ENCODE data around the gene FAHD2B.
"Not testable (repeated sequence)": the region's sequence is repeated elsewhere in the genome, so short reads cannot be mapped to it uniquely, and the experiment has no call there.

DNA sequence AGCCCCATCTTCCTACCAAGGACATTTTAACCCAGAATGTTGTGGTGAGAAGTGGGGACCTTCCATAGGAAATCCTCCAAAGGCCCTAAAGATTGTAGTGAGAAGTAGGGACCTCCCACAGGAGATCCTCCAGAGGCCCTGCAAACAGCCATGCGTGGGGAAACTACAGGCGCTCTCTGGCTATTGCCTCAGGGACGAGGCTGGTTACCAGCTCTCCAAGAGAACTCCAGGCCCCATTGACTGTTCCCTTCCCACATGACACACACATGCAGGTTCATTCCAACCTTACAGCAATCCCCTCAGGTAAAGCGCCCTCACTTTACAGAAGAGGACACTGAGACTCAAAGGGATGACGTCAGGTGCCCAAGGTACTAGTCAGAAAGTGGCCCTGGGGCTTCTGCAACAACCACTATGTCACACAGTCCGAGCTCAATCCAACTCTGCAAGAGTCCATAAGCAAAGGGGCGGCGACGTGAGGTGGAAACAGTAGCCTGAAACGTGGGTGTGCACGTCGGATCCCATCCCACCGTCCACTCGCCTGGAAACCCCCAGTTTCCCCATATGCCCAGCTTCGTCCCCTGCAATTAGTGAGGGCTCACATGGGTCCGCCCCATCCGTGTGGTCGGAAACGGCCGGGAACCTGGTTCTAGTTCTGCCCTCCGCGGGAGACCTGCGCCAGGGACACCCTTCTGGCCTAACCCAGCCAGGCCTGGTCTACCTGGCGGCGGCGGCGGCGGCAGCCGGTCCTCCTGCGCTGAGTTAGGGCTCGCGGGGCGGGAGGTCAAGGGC lies 505 bp downstream of the FAHD2B start:
- TF ChIP-seq, protein P1, sequence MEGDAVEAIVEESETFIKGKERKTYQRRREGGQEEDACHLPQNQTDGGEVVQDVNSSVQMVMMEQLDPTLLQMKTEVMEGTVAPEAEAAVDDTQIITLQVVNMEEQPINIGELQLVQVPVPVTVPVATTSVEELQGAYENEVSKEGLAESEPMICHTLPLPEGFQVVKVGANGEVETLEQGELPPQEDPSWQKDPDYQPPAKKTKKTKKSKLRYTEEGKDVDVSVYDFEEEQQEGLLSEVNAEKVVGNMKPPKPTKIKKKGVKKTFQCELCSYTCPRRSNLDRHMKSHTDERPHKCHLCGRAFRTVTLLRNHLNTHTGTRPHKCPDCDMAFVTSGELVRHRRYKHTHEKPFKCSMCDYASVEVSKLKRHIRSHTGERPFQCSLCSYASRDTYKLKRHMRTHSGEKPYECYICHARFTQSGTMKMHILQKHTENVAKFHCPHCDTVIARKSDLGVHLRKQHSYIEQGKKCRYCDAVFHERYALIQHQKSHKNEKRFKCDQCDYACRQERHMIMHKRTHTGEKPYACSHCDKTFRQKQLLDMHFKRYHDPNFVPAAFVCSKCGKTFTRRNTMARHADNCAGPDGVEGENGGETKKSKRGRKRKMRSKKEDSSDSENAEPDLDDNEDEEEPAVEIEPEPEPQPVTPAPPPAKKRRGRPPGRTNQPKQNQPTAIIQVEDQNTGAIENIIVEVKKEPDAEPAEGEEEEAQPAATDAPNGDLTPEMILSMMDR (IDR thresholded peaks at IDR 0.05): not testable (repeated sequence)
- TF ChIP-seq POLR2A, POLR2AphosphoS5 (IDR thresholded peaks at IDR 0.05): not testable (repeated sequence)

Data from upper lobe of left lung (tissue), 4 donors.